Activated CD4-positive, alpha-beta T cell treated with anti-CD3 and anti-CD28 coated beads, Interleukin-2, amount 10 ng/mL, durations not matched to agents 24 days and 14 days (primary cell): ENCODE data around the gene MBD6. TPM values are rescaled to one million over a fixed set of nuclear protein-coding genes. Genes with fewer than 3 reads are reported as not detected.

Experiments
- total RNA-seq: library from RNA; stranded (reverse); gene quantifications from 2 replicates; pipeline ENCODE4 v1.2.3, GENCODE V29; 2022

Gene MBD6
- total RNA-seq, 1 donor from 2014 or later: 67.8 TPM

Other genes starting within 250 kb of the MBD6 start
- 42.7 and 45.8 TPM in 2 replicates for gene R3HDM2, start 91.8 kb upstream of the MBD6 start, total RNA-seq
- gene INHBC, start 88.0 kb upstream of the MBD6 start, total RNA-seq: 0.12 TPM in 1 of 2 replicates, not detected in the other
- gene INHBE, start 67.5 kb upstream of the MBD6 start, total RNA-seq: 0.07 TPM in 1 of 2 replicates, not detected in the other
- gene GLI1, start 63.0 kb upstream of the MBD6 start, total RNA-seq: 0.96 and 1.2 TPM in 2 replicates
- gene ARHGAP9, start 43.0 kb upstream of the MBD6 start, total RNA-seq: 102 and 103 TPM in 2 replicates
- gene MARS1, start 34.8 kb upstream of the MBD6 start, total RNA-seq: 307 and 316 TPM in 2 replicates
- gene DDIT3, start 2.3 kb upstream of the MBD6 start, total RNA-seq: 15.3 and 16.7 TPM in 2 replicates
- 78.9 and 80.9 TPM in 2 replicates for gene DCTN2, start 24.4 kb downstream of the MBD6 start, total RNA-seq
- 1.8 and 2.4 TPM in 2 replicates for gene KIF5A, start 27.2 kb downstream of the MBD6 start, total RNA-seq
- 21.5 and 23.0 TPM in 2 replicates for gene PIP4K2C, start 68.4 kb downstream of the MBD6 start, total RNA-seq
- gene DTX3, start 82.0 kb downstream of the MBD6 start, total RNA-seq: 15.9 and 18.3 TPM in 2 replicates
- 1.6 and 1.7 TPM in 2 replicates for gene ARHGEF25, start 88.6 kb downstream of the MBD6 start, total RNA-seq
- 4.6 and 5.7 TPM in 2 replicates for gene B4GALNT1, start 110.4 kb downstream of the MBD6 start, total RNA-seq
- gene OS9, start 171.3 kb downstream of the MBD6 start, total RNA-seq: 84.3 and 92.6 TPM in 2 replicates
- gene AGAP2, start 215.9 kb downstream of the MBD6 start, total RNA-seq: 27.1 and 28.2 TPM in 2 replicates
- 19.2 and 19.4 TPM in 2 replicates for gene TSPAN31, start 222.2 kb downstream of the MBD6 start, total RNA-seq
- gene CDK4, start 229.5 kb downstream of the MBD6 start, total RNA-seq: 240 and 248 TPM in 2 replicates
- 21.6 and 22.7 TPM in 2 replicates for gene MARCHF9, start 232.3 kb downstream of the MBD6 start, total RNA-seq
- 12.3 and 12.7 TPM in 2 replicates for gene CYP27B1, start 244.3 kb downstream of the MBD6 start, total RNA-seq
- 72.2 and 79.8 TPM in 2 replicates for gene METTL1, start 249.3 kb downstream of the MBD6 start, total RNA-seq
- gene EEF1AKMT3, start 249.8 kb downstream of the MBD6 start, total RNA-seq: 5.2 and 6.1 TPM in 2 replicates